ENCODE measurements around the gene MARK3.

DNA sequence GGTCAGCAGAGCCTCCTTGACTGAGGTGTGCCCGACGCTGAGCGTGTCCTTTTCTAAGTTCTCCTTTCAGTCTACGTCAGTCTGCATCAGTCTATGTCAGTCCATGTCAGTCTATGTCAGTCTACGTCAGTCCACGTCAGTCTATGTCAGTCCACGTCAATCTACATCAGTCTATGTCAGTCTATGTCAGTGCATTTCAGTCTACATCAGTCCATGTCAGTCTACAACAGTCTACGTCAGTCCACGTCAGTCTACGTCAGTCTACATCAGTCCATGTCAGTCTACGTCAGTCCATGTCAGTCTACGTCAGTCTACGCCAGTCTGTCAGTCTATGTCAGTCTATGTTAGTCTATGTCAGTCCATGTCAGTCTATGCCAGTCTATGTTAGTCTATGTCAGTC lies 35.2 kb upstream of the MARK3 start:
- TF ChIP-seq, protein P1, sequence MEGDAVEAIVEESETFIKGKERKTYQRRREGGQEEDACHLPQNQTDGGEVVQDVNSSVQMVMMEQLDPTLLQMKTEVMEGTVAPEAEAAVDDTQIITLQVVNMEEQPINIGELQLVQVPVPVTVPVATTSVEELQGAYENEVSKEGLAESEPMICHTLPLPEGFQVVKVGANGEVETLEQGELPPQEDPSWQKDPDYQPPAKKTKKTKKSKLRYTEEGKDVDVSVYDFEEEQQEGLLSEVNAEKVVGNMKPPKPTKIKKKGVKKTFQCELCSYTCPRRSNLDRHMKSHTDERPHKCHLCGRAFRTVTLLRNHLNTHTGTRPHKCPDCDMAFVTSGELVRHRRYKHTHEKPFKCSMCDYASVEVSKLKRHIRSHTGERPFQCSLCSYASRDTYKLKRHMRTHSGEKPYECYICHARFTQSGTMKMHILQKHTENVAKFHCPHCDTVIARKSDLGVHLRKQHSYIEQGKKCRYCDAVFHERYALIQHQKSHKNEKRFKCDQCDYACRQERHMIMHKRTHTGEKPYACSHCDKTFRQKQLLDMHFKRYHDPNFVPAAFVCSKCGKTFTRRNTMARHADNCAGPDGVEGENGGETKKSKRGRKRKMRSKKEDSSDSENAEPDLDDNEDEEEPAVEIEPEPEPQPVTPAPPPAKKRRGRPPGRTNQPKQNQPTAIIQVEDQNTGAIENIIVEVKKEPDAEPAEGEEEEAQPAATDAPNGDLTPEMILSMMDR (IDR thresholded peaks at IDR 0.05): no peak
- TF ChIP-seq POLR2A (IDR thresholded peaks at IDR 0.05): no peak
